SKM-1 treated with dmso at 0.1 percent for 144 hours (cell line): ENCODE data around the gene GLTP.

ENCODE experiments used
- DNase-seq: peaks from one replicate; lab custom pipeline; 2025; ENCODE audit not compliant: unreplicated experiment; lab: John Stamatoyannopoulos, UW

Gene GLTP

GRCh38 chr12:109844983-109845823, 35.1 kb downstream of the GLTP start:
- DNase-seq = peak; percentile 48

- DNase-seq = no peak
These were observed 36.2 kb downstream of the GLTP start for GRCh38 chr12:109844091-109844490.

- DNase-seq = no peak
These were observed 38.3 kb downstream of the GLTP start for GRCh38 chr12:109842021-109842420.

GRCh38 chr12:109841356-109841755, 39.0 kb downstream of the GLTP start:
- DNase-seq = no peak

- DNase-seq = no peak
These were observed 39.9 kb downstream of the GLTP start for GRCh38 chr12:109840305-109841074.

GRCh38 chr12:109839444-109839843, 40.9 kb downstream of the GLTP start:
- no peak for DNase-seq

GRCh38 chr12:109836916-109837315, 43.4 kb downstream of the GLTP start:
- no peak for DNase-seq

GRCh38 chr12:109835827-109836226, 44.5 kb downstream of the GLTP start:
- DNase-seq = no peak

- DNase-seq = no peak
These were observed 46.8 kb downstream of the GLTP start, which contains the start of gene TRPV4 for GRCh38 chr12:109833307-109834189. Gene TRPV4 (minus strand): TSS chr12:109833398. CDS start chr12:109814796, 18,602 bp downstream.

- no peak for DNase-seq
These were observed 47.6 kb downstream of the GLTP start for GRCh38 chr12:109832541-109833306.

GRCh38 chr12:109831929-109832328, 48.4 kb downstream of the GLTP start:
- DNase-seq = no peak

- no peak for DNase-seq
These were observed 49.0 kb downstream of the GLTP start for GRCh38 chr12:109831365-109831764.

- DNase-seq = no peak
These were observed 49.6 kb downstream of the GLTP start for GRCh38 chr12:109830718-109831117.

GRCh38 chr12:109830267-109830666, 50.1 kb downstream of the GLTP start:
- no peak for DNase-seq

GRCh38 chr12:109829667-109830066, 50.7 kb downstream of the GLTP start:
- no peak for DNase-seq

- DNase-seq = no peak
These were observed 51.4 kb downstream of the GLTP start for GRCh38 chr12:109828754-109829511.

- DNase-seq = peak; percentile 80
These were observed 52.5 kb downstream of the GLTP start for GRCh38 chr12:109827566-109828550.

- DNase-seq = no peak
These were observed 53.3 kb downstream of the GLTP start for GRCh38 chr12:109827080-109827479.
